ENCODE results near the gene HLA-DOA. TPM values are rescaled to one million over a fixed set of nuclear protein-coding genes. Genes with fewer than 3 reads are reported as not detected.

The HLA-DOA gene
- polyA plus RNA-seq, 6 donors from 2014 or later: 219 to 598 (median 388) TPM

- ATAC-seq (ENCODE audit: low read depth in 2 of 2) (peak; percentile 52 to 59), DNase-seq (peak; percentile 100)
- no peaks in the 10 kb centered on the region for H3K27me3 Mint-ChIP-seq
- peaks cover 56 to 64% (median 64%) of the 10 kb centered on the region in 3 donors for H3K4me1 Mint-ChIP-seq
- peak overlapping the region; percentile 93 to 100 (median 98) for H3K4me3 Mint-ChIP-seq
- peaks cover 28 to 48% of the 10 kb centered on the region in 2 donors for H3K36me3 Mint-ChIP-seq
- H3K9me3 Mint-ChIP-seq: no peaks in the 10 kb centered on the region
- H3K27ac Mint-ChIP-seq: peak overlapping the region; percentile 99 to 100 (median 100)
These were observed 37.6 kb downstream of the HLA-DOA start for GRCh38 chr6:32971581-32972352.

- ATAC-seq (ENCODE audit: low read depth in 2 of 2) (no peak), DNase-seq (no peak)
- no peaks in the 10 kb centered on the region for H3K27me3 Mint-ChIP-seq
- no peaks in the 10 kb centered on the region for H3K9me3 Mint-ChIP-seq
- H3K4me3 Mint-ChIP-seq: peak overlapping the region; percentile 93 to 100 (median 98)
- H3K27ac Mint-ChIP-seq: peak overlapping the region; percentile 99 to 100 (median 100)
- H3K4me1 Mint-ChIP-seq: peaks cover 56 to 63% (median 62%) of the 10 kb centered on the region in 3 donors
- peaks cover 26 to 42% of the 10 kb centered on the region in 2 donors for H3K36me3 Mint-ChIP-seq
These were observed 38.2 kb downstream of the HLA-DOA start for GRCh38 chr6:32971242-32971580.

DNA sequence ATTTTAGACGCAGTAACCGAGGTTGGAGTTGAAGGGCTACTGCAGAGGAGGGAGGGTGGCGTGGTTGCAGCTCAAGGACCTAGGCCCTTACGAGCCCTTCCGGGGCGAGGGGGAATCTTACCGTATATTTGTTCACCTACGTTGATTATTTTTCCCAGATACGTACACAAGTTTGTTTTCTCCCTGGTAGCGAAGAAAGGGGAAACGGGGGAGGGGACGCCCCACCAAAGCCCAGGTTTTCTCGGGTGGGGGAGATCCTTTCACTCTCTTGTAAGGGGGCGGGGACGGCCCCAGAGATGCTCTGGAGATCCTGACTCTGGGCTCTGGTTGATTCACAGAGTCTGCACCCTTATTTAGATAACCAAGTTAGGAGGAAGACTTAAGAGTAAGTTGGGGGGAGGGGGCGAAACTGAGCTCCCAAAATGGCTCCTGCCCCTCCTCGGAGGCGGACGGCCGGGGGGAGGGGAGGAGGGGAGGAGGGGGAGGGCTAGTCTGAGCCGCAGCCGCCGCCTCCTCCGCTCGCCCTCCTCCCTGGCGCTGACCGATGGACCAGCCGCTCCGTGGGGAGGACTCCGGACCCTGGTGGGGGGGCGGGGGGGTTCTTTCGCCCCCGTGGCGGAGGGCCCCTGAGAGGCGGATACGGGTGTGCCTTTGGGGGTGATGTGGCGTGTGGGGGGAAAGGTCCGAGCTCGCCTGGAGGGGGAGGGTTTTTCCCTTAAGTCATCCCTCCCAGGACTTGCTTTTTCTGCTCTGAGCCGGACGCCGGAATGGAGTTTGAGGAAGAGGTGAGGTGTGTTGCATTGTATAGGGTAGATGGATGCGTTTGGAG lies 38.8 kb downstream of the HLA-DOA start:
- ATAC-seq (ENCODE audit: low read depth in 2 of 2) (peak; percentile 0 to 2), DNase-seq (peak; percentile 75)
- H3K4me1 Mint-ChIP-seq: peaks cover 56 to 63% (median 61%) of the 10 kb centered on the region in 3 donors
- no peaks in the 10 kb centered on the region for H3K27me3 Mint-ChIP-seq
- no peaks in the 10 kb centered on the region for H3K9me3 Mint-ChIP-seq
- peak overlapping the region; percentile 99 to 100 (median 100) for H3K27ac Mint-ChIP-seq
- peaks cover 20 to 36% of the 10 kb centered on the region in 2 donors for H3K36me3 Mint-ChIP-seq
- H3K4me3 Mint-ChIP-seq: peak overlapping the region; percentile 93 to 100 (median 98)

DNA sequence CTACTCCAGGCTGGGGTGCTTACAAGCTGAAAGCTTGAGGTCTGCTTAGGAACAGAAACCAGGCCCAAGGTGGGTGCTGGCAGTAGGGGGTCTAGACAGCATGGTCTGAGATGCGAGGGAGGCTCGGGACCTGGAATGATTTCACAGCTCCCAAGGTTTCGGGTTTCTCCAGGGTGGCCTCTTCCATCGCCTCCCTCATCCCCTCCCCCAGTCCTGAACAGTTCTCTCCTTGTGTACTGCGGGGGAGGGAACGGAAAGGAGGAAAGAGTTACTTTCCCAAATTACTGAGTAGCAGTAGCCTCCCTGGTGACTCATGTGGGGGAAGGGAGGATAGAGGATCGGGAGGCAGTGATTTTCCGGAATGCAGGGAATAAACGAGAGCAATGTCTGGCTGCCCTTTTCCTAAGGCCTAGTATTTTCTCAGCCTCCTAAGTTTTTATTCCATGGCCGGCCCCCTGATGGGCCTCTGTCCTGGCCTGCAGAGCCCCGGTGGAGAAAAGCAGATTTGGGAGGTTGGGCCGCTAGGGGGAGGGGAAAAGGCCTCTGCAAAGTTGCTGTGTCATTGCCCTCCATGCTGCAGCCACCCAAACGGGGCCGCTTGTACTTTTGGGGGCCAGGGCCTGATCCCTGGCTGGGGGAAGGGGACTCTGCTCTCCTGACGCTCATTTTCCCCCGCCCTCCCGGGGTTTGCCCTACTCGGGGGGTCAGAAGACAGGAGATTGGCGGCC lies 39.5 kb downstream of the HLA-DOA start:
- peak overlapping the region; percentile 93 to 100 (median 97) for H3K4me3 Mint-ChIP-seq
- peaks cover 14 to 29% of the 10 kb centered on the region in 2 donors for H3K36me3 Mint-ChIP-seq
- H3K27ac Mint-ChIP-seq: peak overlapping the region; percentile 98 to 100 (median 99)
- H3K4me1 Mint-ChIP-seq: peaks cover 56 to 63% (median 59%) of the 10 kb centered on the region in 3 donors
- H3K27me3 Mint-ChIP-seq: no peaks in the 10 kb centered on the region
- no peaks in the 10 kb centered on the region for H3K9me3 Mint-ChIP-seq
- ATAC-seq (ENCODE audit: low read depth in 2 of 2): no peak
- DNase-seq: peak; percentile 73

- Mint-ChIP-seq H3K9me3 (no peaks in the 10 kb centered on the region), H3K4me3 (peak overlapping the region; percentile 93 to 100 (median 97)), H3K27me3 (no peaks in the 10 kb centered on the region), H3K36me3 (peaks cover 14 to 28% of the 10 kb centered on the region in 2 donors), H3K4me1 (peaks cover 55 to 58% (median 58%) of the 10 kb centered on the region in 3 donors), H3K27ac (peak overlapping the region; percentile 98 to 100 (median 99))
- ATAC-seq (ENCODE audit: low read depth in 2 of 2) (no peak), DNase-seq (peak; percentile 45)
These were observed 40.3 kb downstream of the HLA-DOA start for GRCh38 chr6:32968867-32969684.

DNA sequence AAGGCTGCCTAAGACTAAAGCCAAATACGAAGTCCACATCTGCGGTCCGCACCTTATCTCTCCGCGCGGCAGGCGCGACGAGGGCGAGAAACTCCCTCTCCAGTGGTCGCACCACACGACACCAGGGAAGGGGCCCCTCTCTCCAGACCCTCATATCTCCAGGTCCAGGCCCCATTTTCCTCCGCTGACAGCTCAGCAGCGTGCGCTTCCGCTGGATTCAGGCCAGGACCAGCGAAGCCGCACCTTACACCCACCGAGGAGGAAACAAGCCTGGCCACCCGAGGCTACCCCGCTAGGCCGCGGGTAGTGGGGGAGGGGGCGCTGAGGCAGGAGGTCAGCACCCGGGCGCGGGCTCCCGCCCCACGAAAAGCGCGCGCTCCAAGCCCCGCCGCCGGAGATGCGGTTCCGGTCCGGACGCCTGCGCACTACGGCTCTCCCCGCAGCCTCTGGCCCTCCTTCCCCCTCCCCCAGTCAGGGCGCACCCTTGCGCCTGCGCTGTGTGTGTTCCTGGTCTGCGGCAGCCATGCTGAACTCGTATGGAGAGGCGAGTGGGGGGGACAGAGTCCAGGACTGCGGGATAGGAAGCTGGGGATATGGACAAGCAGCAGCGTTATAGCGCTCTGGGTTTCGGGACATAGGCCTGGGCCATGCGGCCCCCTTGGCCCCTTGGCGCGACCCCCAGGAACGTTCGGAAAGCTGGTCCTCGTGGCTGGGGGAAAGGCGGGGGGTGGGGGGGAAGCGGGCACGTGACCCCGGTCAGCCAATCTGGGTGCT lies 41.1 kb downstream of the HLA-DOA start, which contains the start of gene BRD2:
Gene BRD2, plus strand, starts transcription at position 502 of the 774 bp plus-strand sequence. CDS start 4,305 bp downstream, outside the sequence.
- H3K9me3 Mint-ChIP-seq: no peaks in the 10 kb centered on the region
- H3K4me3 Mint-ChIP-seq: peak within 1 kb of the TSS; percentile 93 to 100 (median 97)
- peaks cover 50 to 54% (median 54%) of the 10 kb centered on the region in 3 donors for H3K4me1 Mint-ChIP-seq
- no peaks in the 10 kb centered on the region for H3K27me3 Mint-ChIP-seq
- DNase-seq (peak; percentile 99), ATAC-seq (ENCODE audit: low read depth in 2 of 2) (peak; percentile 32 to 41)
- H3K36me3 Mint-ChIP-seq: peaks cover 6 to 20% of the 10 kb centered on the region in 2 donors
- peak within 1 kb of the TSS; percentile 98 to 100 (median 99) for H3K27ac Mint-ChIP-seq

- Mint-ChIP-seq H3K36me3 (peaks cover 0 to 12% of the 10 kb centered on the region in 2 donors), H3K4me1 (peaks cover 46 to 60% (median 52%) of the 10 kb centered on the region in 3 donors), H3K27ac (peak overlapping the region; percentile 95 to 100 (median 98)), H3K9me3 (no peaks in the 10 kb centered on the region), H3K27me3 (no peaks in the 10 kb centered on the region), H3K4me3 (peak overlapping the region; percentile 93 to 100 (median 97))
- ATAC-seq (ENCODE audit: low read depth in 2 of 2) (no peak), DNase-seq (peak; percentile 55)
These were observed 42.0 kb downstream of the HLA-DOA start for GRCh38 chr6:32967151-32968091.

DNA sequence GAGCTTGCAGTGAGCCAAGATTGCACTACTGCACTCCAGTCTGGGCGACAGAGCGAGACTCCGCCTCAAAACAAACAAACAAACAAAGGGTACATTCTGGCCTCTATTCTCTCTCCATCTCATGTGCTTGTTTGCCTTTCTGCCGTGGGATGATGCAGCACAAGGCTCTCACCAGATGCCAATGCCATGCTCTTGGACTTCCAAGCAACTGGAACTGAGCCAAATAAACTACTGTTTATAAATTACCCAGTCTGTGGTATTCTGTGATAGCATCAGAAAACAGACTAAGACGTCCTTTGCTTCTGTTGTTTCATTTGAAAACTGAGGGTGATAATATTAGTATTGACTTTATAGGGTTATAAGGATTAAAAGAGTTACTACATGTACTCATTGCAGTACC lies 44.6 kb downstream of the HLA-DOA start:
- ATAC-seq (ENCODE audit: low read depth in 2 of 2) (no peak), DNase-seq (no peak)
- peak overlapping the region in 2 of 6 donors; percentile 31 to 46 for H3K27ac Mint-ChIP-seq
- no peaks in the 10 kb centered on the region for H3K27me3 Mint-ChIP-seq
- peaks cover 54 to 66% (median 57%) of the 10 kb centered on the region in 3 donors for H3K4me1 Mint-ChIP-seq
- H3K4me3 Mint-ChIP-seq: peak overlapping the region in 3 of 8 donors; percentile 17 to 100 (median 25)
- peaks cover 0 to 1% of the 10 kb centered on the region in 2 donors for H3K36me3 Mint-ChIP-seq
- no peaks in the 10 kb centered on the region for H3K9me3 Mint-ChIP-seq

DNA sequence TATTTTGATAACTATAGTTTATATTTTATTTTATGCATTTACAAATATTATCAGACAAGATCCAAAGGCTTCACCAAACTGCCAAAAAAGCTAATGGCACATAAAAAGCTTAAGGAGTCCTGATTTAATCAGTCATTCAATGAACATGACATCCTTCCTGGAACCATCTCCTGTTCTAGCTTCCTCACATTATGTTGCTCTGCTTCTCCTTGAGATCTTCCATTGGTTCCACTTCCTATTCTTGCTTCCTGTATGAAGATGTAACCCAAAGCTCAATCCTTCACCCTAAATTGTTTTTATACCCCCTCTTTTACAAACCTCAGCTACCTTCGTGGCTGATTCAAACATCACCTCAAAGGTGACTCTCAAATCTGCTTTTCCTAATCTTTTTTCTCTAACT lies 45.5 kb downstream of the HLA-DOA start:
- DNase-seq (no peak), ATAC-seq (ENCODE audit: low read depth in 2 of 2) (no peak)
- Mint-ChIP-seq H3K4me3 (peak overlapping the region in 2 of 8 donors; percentile 24 to 54), H3K36me3 (peaks cover 0 to 5% of the 10 kb centered on the region in 2 donors), H3K4me1 (peaks cover 50 to 61% (median 53%) of the 10 kb centered on the region in 3 donors), H3K27ac (peak overlapping the region in 2 of 6 donors; percentile 10 to 25), H3K9me3 (no peaks in the 10 kb centered on the region), H3K27me3 (no peaks in the 10 kb centered on the region)

- H3K4me1 Mint-ChIP-seq: peaks cover 51 to 60% (median 55%) of the 10 kb centered on the region in 3 donors
- H3K27me3 Mint-ChIP-seq: no peaks in the 10 kb centered on the region
- H3K36me3 Mint-ChIP-seq: peaks cover 5 to 8% of the 10 kb centered on the region in 2 donors
- DNase-seq: no peak
- ATAC-seq (ENCODE audit: low read depth in 2 of 2): no peak
- H3K9me3 Mint-ChIP-seq: no peaks in the 10 kb centered on the region
- peak overlapping the region in 1 of 8 donors; percentile 3 for H3K4me3 Mint-ChIP-seq
- peak overlapping the region in 3 of 6 donors; percentile 30 to 86 (median 37) for H3K27ac Mint-ChIP-seq
These were observed 47.1 kb downstream of the HLA-DOA start for GRCh38 chr6:32962213-32962826.
